H1 (cell line): Measurements from ENCODE around the gene RGS14. TPM values are rescaled to one million over a fixed set of nuclear protein-coding genes. Genes with fewer than 3 reads are reported as not detected.

Experiments
- CTCF ChIA-PET: fragments of 300-600 bp; sonication (Branson Sonifier 250); formaldehyde crosslinking; loops from one replicate; lab custom pipeline; 2021; ENCODE audit not compliant: partially characterized antibody; lab: Charles Lee
- POLR2A ChIA-PET: fragments of 300-600 bp; sonication (Branson Sonifier 250); formaldehyde crosslinking; loops from one replicate; lab custom pipeline; 2021; ENCODE audit warnings: inconsistent platforms; ENCODE audit not compliant: partially characterized antibody; lab: Charles Lee
- DNase-seq, 2 experiments: peaks; one replicate each; pipeline versions ENCODE4 v3.0.0 to v3.0.0-alpha.2; 2010 to 2022; ENCODE audit warnings: low spot score in 2 of 2, low read depth in 1 of 2, mixed read lengths in 1 of 2
- FAIRE-seq: peaks from 2 replicates; lab custom pipeline; 2011; peaks lifted over from hg19 to GRCh38; lab: Jason Lieb, UNC
- H2AFZ ChIP-seq: 2 replicates; pipeline ENCODE4 v1.8.1; 2012; ENCODE audit warnings: low read length, inconsistent platforms
- H2AK5ac ChIP-seq: 2 replicates; pipeline ENCODE4 v1.6.1; 2013; ENCODE audit warnings: low read depth, low read length
- H2BK120ac ChIP-seq: replicated peaks from 2 replicates; pipeline ENCODE3; 2013; ENCODE audit warnings: low read depth, low read length, inconsistent platforms
- H2BK12ac ChIP-seq: 2 replicates; pipeline ENCODE4 v1.6.1; 2013; ENCODE audit warnings: low read depth, low read length
- H2BK15ac ChIP-seq: 2 replicates; pipeline ENCODE4 v1.6.1; 2013; ENCODE audit warnings: low read length
- H2BK20ac ChIP-seq: 2 replicates; pipeline ENCODE4 v1.6.1; 2013; ENCODE audit warnings: low read length
- H2BK5ac ChIP-seq: 2 replicates; pipeline ENCODE4 v1.6.1; 2013; ENCODE audit warnings: low read depth, low read length
- H3K14ac ChIP-seq: 2 replicates; pipeline ENCODE4 v1.6.1; 2013; ENCODE audit warnings: inconsistent platforms; ENCODE audit not compliant: insufficient read length
- H3K18ac ChIP-seq: 2 replicates; pipeline ENCODE4 v1.6.1; 2013; ENCODE audit warnings: low read length; ENCODE audit errors: extremely low read depth
- H3K23ac ChIP-seq: 2 replicates; pipeline ENCODE4 v1.6.1; 2013; ENCODE audit warnings: inconsistent platforms; ENCODE audit not compliant: insufficient read length
- H3K23me2 ChIP-seq: 2 replicates; pipeline ENCODE4 v1.6.1; 2013; ENCODE audit warnings: low read depth, low read length
- H3K27ac ChIP-seq: 2 replicates; pipeline ENCODE4 v1.6.1; 2011; ENCODE audit warnings: low read depth, low read length, inconsistent platforms
- H3K27me3 ChIP-seq, 4 experiments: replicated peaks in 1 of 4; 1 replicate in 1 of 4; 2 replicates in 3 of 4; pipeline versions ENCODE4 v1.6.1 to v1.8.1; 2011 to 2013; ENCODE audit warnings: low read length in 3 of 4, mild to moderate bottlenecking in 3 of 4, inconsistent platforms in 2 of 4, mixed read lengths in 2 of 4, moderate library complexity in 1 of 4; ENCODE audit not compliant: control insufficient read depth in 3 of 4, insufficient read depth in 3 of 4; ENCODE audit errors: extremely low read depth in 1 of 4
- H3K36me3 ChIP-seq, 4 experiments: 2 replicates each; pipeline versions ENCODE4 v1.6.1 to v1.8.1; 2011 to 2013; ENCODE audit warnings: mild to moderate bottlenecking in 4 of 4, low read length in 3 of 4, moderate library complexity in 2 of 4, control low read depth in 1 of 4, inconsistent platforms in 1 of 4; ENCODE audit not compliant: insufficient read depth in 4 of 4, control insufficient read depth in 2 of 4
- H3K4ac ChIP-seq: replicated peaks from 2 replicates; pipeline ENCODE3; 2013; ENCODE audit warnings: low read length, low read depth, mixed read lengths, inconsistent platforms; ENCODE audit not compliant: insufficient read length
- H3K4me1 ChIP-seq, 4 experiments: replicated peaks in 1 of 4; 1 replicate in 1 of 4; 2 replicates in 3 of 4; pipeline versions ENCODE4 v1.6.1 to v1.8.1; 2011 to 2013; ENCODE audit warnings: low read length in 3 of 4, inconsistent platforms in 2 of 4, mixed read lengths in 1 of 4; ENCODE audit not compliant: insufficient read depth in 4 of 4, control insufficient read depth in 3 of 4
- H3K4me2 ChIP-seq, 2 experiments: 2 replicates each; pipeline versions ENCODE4 v1.6.1 to v1.8.1; 2011 to 2013; ENCODE audit warnings: low read depth in 2 of 2, low read length in 2 of 2, control low read depth in 1 of 2, inconsistent platforms in 1 of 2, mild to moderate bottlenecking in 1 of 2; ENCODE audit not compliant: insufficient read depth in 1 of 2
- H3K4me3 ChIP-seq, 4 experiments: fragments of 200-600, 300-600 bp in 1 of 4; sonication (generic), shearing (Covaris generic), sonication (Bioruptor Twin) in 1 of 4; 2 replicates each; pipeline versions ENCODE4 v1.5.1 to v1.8.1; 2011 to 2016; ENCODE audit warnings: low read length in 4 of 4, low read depth in 3 of 4, control low read depth in 2 of 4, inconsistent platforms in 2 of 4, mild to moderate bottlenecking in 2 of 4, mixed read lengths in 1 of 4, moderate library complexity in 1 of 4; ENCODE audit not compliant: insufficient read depth in 2 of 4; ENCODE audit errors: extremely low read depth in 1 of 4
- H3K56ac ChIP-seq: replicated peaks from 2 replicates; pipeline ENCODE3; 2013; ENCODE audit warnings: low read depth, mild to moderate bottlenecking, mixed read lengths, low read length, inconsistent platforms; ENCODE audit not compliant: insufficient read length
- H3K79me1 ChIP-seq: 2 replicates; pipeline ENCODE4 v1.6.1; 2013; ENCODE audit warnings: low read depth, low read length, control low read depth
- H3K79me2 ChIP-seq, 2 experiments: 2 replicates each; pipeline versions ENCODE4 v1.6.1 to v1.8.1; 2012 to 2013; ENCODE audit warnings: low read length in 2 of 2, mild to moderate bottlenecking in 2 of 2, inconsistent platforms in 1 of 2; ENCODE audit not compliant: insufficient read depth in 2 of 2, control insufficient read depth in 1 of 2
- H3K9ac ChIP-seq, 4 experiments: replicated peaks in 1 of 4; 1 replicate in 1 of 4; 2 replicates in 3 of 4; pipeline versions ENCODE4 v1.6.1 to v1.8.1; 2011 to 2013; ENCODE audit warnings: low read depth in 3 of 4, low read length in 3 of 4, control low read depth in 2 of 4, mild to moderate bottlenecking in 2 of 4, moderate library complexity in 2 of 4, inconsistent platforms in 1 of 4; ENCODE audit errors: extremely low read depth in 1 of 4
- H3K9me3 ChIP-seq, 2 experiments: 2 replicates each; pipeline versions ENCODE4 v1.6.1 to v1.8.1; 2012 to 2013; ENCODE audit warnings: mild to moderate bottlenecking in 2 of 2, moderate library complexity in 2 of 2, control low read depth in 1 of 2, inconsistent platforms in 1 of 2, low read depth in 1 of 2, low read length in 1 of 2, mixed read lengths in 1 of 2; ENCODE audit not compliant: insufficient read depth in 2 of 2
- H4K20me1 ChIP-seq, 2 experiments: replicated peaks in 1 of 2; 2 replicates each; pipeline versions ENCODE3 to v1.8.1; 2011 to 2013; ENCODE audit warnings: inconsistent platforms in 2 of 2, low read length in 2 of 2, mild to moderate bottlenecking in 1 of 2; ENCODE audit not compliant: insufficient read depth in 2 of 2, control insufficient read depth in 1 of 2
- H4K5ac ChIP-seq: 2 replicates; pipeline ENCODE4 v1.6.1; 2013; ENCODE audit warnings: low read length, low read depth, mixed read lengths, inconsistent platforms; ENCODE audit not compliant: insufficient read length
- H4K8ac ChIP-seq: 2 replicates; pipeline ENCODE4 v1.8.0; 2013; ENCODE audit warnings: mild to moderate bottlenecking, moderate library complexity, low read length, inconsistent platforms; ENCODE audit not compliant: insufficient read depth; ENCODE audit errors: extremely low read depth
- H4K91ac ChIP-seq: replicated peaks from 2 replicates; pipeline ENCODE3; 2013; ENCODE audit warnings: low read length, mixed read lengths, inconsistent platforms; ENCODE audit not compliant: insufficient read length
- HDAC6 ChIP-seq: IDR thresholded peaks from one replicate; pipeline ENCODE4 v1.7.1; 2012; ENCODE audit warnings: low read depth, mild to moderate bottlenecking, inconsistent platforms, low read length, moderate library complexity
- WGBS, 2 experiments: shearing (Covaris generic) in 1 of 2; methylation state at CpG; one replicate each; pipeline versions ENCODE4 v1.1.6 to v1.1.7; 2013 to 2015; ENCODE audit warnings: low lambda C conversion rate in 2 of 2, mixed read lengths in 2 of 2, inconsistent platforms in 1 of 2, low coverage in 1 of 2, missing lambda C conversion rate in 1 of 2; ENCODE audit not compliant: insufficient replicate concordance in 2 of 2, insufficient coverage in 1 of 2, insufficient read length in 1 of 2; ENCODE audit errors: extremely low coverage in 1 of 2, missing lambda C conversion rate in 1 of 2; 5-methylcytosine and 5-hydroxymethylcytosine counted together
- polyA plus RNA-seq, 7 experiments: library from polyadenylated mRNA; depleted of rRNA in 3 of 7; stranded (reverse) in 5 of 7; unstranded in 2 of 7; fragments of >200 nt in 5 of 7; fragments of 200-250 nt in 2 of 7; gene quantifications; 1 replicate in 5 of 7; 2 replicates in 1 of 7; 4 replicates in 1 of 7; pipeline versions ENCODE4 v1.2.1 to v1.2.3, GENCODE V29; 2011 to 2013; ENCODE audit warnings: missing spikeins in 2 of 7, mixed read lengths in 2 of 7
- total RNA-seq: library from RNA; stranded (reverse); fragmentation: NEBNext Ultra II Directional; extraction: Animal tissue kit (Norgen Biotek cat#: 25700); gene quantifications from 2 replicates; pipeline ENCODE4 v1.2.1, GENCODE V29; 2021

RGS14 gene
- total and polyA plus RNA-seq, 2 of the 8 experiments (the other 6 are each of a cell fraction or from before 2014, with no cell fraction given): 24.4 to 46.1 TPM

DNA sequence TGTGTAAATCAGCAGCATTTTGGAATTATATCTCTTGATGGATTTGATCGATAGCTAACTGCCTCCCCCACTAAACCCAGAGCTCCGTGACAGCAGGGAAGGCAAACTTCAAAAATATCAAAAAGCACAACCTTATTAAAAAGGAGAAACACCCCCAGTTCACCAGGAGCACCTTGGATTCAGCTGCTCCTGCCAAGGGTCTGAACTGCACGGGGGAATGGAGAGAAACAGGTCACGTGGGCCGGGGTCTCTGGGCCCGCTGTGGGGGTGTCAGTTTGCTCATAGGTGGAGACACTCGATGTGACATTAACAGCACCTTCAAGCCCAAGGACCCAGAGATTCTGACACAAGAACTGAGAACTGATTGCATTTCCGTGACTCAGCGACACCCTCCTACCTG lies 25.5 kb downstream of the RGS14 start:
- Histone ChIP-seq H3K9ac (no peak overlapping the region; a peak in 1 of 7 replicates), H2BK12ac (no peak overlapping the region), H3K18ac (no peak overlapping the region), H3K4me2 (no peak overlapping the region), H3K79me2 (no peaks in the 10 kb centered on the region), H3K27ac (no peak overlapping the region), H3K79me1 (no peaks in the 10 kb centered on the region), H2AFZ (no peak overlapping the region), H3K23ac (no peak overlapping the region), H4K91ac (no peak overlapping the region), H3K14ac (no peak overlapping the region), H3K4me3 (no peak overlapping the region), H2BK20ac (no peak overlapping the region), H4K8ac (no peak overlapping the region; the same call in 1 of the 2 replicates), H2BK120ac (no peak overlapping the region), H4K5ac (no peak overlapping the region), H4K20me1 (no peaks in the 10 kb centered on the region), H2BK5ac (no peak overlapping the region), H3K9me3 (no peaks in the 10 kb centered on the region), H3K4ac (no peak overlapping the region), H3K56ac (no peak overlapping the region), H2BK15ac (no peak overlapping the region), H3K27me3 (peaks cover 0 to 2% (median under 1%) of the 10 kb centered on the region in 4 experiments; a peak in 3 of 7 replicates), H3K36me3 (no peaks in the 10 kb centered on the region), H2AK5ac (no peak overlapping the region), H3K4me1 (peaks cover 0 to 7% (median 2%) of the 10 kb centered on the region in 4 experiments; a peak in 3 of 7 replicates), H3K23me2 (no peaks in the 10 kb centered on the region)
- no peak for TF ChIP-seq HDAC6
- ChIA-PET CTCF (interaction anchor here (0.6 to 18.7 kb wide), 18 partner anchors 8 to 97 kb away, joined by 3 to 430 read pairs (median 4); partner anchors contain the start of gene PRR7), POLR2A (interaction anchor here (0.9 to 6.0 kb wide), 13 partner anchors 10 to 80 kb away, joined by 3 to 49 read pairs (median 4); partner anchors contain the start of genes GRK6, LMAN2 and PRR7)
- 91% methylated on average over 9 of the region's 9 CpGs; no CpG with 5 or more reads in 1 of the 2 experiments for WGBS, 2 experiments
- FAIRE-seq (no peak), DNase-seq (no peak)
